H1 (cell line): ENCODE data around the gene ETV1. TPM values are rescaled to one million over a fixed set of nuclear protein-coding genes. Genes with fewer than 3 reads are reported as not detected.

Experiments used
- CTCF ChIA-PET: fragments of 300-600 bp; sonication (Branson Sonifier 250); formaldehyde crosslinking; loops from one replicate; lab custom pipeline; 2021; ENCODE audit not compliant: partially characterized antibody; lab: Charles Lee
- POLR2A ChIA-PET: fragments of 300-600 bp; sonication (Branson Sonifier 250); formaldehyde crosslinking; loops from one replicate; lab custom pipeline; 2021; ENCODE audit warnings: inconsistent platforms; ENCODE audit not compliant: partially characterized antibody; lab: Charles Lee
- DNase-seq, 2 experiments: peaks; one replicate each; pipeline versions ENCODE4 v3.0.0 to v3.0.0-alpha.2; 2010 to 2022; ENCODE audit warnings: low spot score in 2 of 2, low read depth in 1 of 2, mixed read lengths in 1 of 2
- FAIRE-seq: peaks from 2 replicates; lab custom pipeline; 2011; peaks lifted over from hg19 to GRCh38; lab: Jason Lieb, UNC
- H2AFZ ChIP-seq: 2 replicates; pipeline ENCODE4 v1.8.1; 2012; ENCODE audit warnings: low read length, inconsistent platforms
- H2AK5ac ChIP-seq: 2 replicates; pipeline ENCODE4 v1.6.1; 2013; ENCODE audit warnings: low read depth, low read length
- H2BK120ac ChIP-seq: replicated peaks from 2 replicates; pipeline ENCODE3; 2013; ENCODE audit warnings: low read depth, low read length, inconsistent platforms
- H2BK12ac ChIP-seq: 2 replicates; pipeline ENCODE4 v1.6.1; 2013; ENCODE audit warnings: low read depth, low read length
- H2BK15ac ChIP-seq: 2 replicates; pipeline ENCODE4 v1.6.1; 2013; ENCODE audit warnings: low read length
- H2BK20ac ChIP-seq: 2 replicates; pipeline ENCODE4 v1.6.1; 2013; ENCODE audit warnings: low read length
- H2BK5ac ChIP-seq: 2 replicates; pipeline ENCODE4 v1.6.1; 2013; ENCODE audit warnings: low read depth, low read length
- H3K14ac ChIP-seq: 2 replicates; pipeline ENCODE4 v1.6.1; 2013; ENCODE audit warnings: inconsistent platforms; ENCODE audit not compliant: insufficient read length
- H3K18ac ChIP-seq: 2 replicates; pipeline ENCODE4 v1.6.1; 2013; ENCODE audit warnings: low read length; ENCODE audit errors: extremely low read depth
- H3K23ac ChIP-seq: 2 replicates; pipeline ENCODE4 v1.6.1; 2013; ENCODE audit warnings: inconsistent platforms; ENCODE audit not compliant: insufficient read length
- H3K23me2 ChIP-seq: 2 replicates; pipeline ENCODE4 v1.6.1; 2013; ENCODE audit warnings: low read depth, low read length
- H3K27ac ChIP-seq: 2 replicates; pipeline ENCODE4 v1.6.1; 2011; ENCODE audit warnings: low read depth, low read length, inconsistent platforms
- H3K27me3 ChIP-seq, 4 experiments: replicated peaks in 1 of 4; 1 replicate in 1 of 4; 2 replicates in 3 of 4; pipeline versions ENCODE4 v1.6.1 to v1.8.1; 2011 to 2013; ENCODE audit warnings: low read length in 3 of 4, mild to moderate bottlenecking in 3 of 4, inconsistent platforms in 2 of 4, mixed read lengths in 2 of 4, moderate library complexity in 1 of 4; ENCODE audit not compliant: control insufficient read depth in 3 of 4, insufficient read depth in 3 of 4; ENCODE audit errors: extremely low read depth in 1 of 4
- H3K36me3 ChIP-seq, 4 experiments: 2 replicates each; pipeline versions ENCODE4 v1.6.1 to v1.8.1; 2011 to 2013; ENCODE audit warnings: mild to moderate bottlenecking in 4 of 4, low read length in 3 of 4, moderate library complexity in 2 of 4, control low read depth in 1 of 4, inconsistent platforms in 1 of 4; ENCODE audit not compliant: insufficient read depth in 4 of 4, control insufficient read depth in 2 of 4
- H3K4ac ChIP-seq: replicated peaks from 2 replicates; pipeline ENCODE3; 2013; ENCODE audit warnings: low read length, low read depth, mixed read lengths, inconsistent platforms; ENCODE audit not compliant: insufficient read length
- H3K4me1 ChIP-seq, 4 experiments: replicated peaks in 1 of 4; 1 replicate in 1 of 4; 2 replicates in 3 of 4; pipeline versions ENCODE4 v1.6.1 to v1.8.1; 2011 to 2013; ENCODE audit warnings: low read length in 3 of 4, inconsistent platforms in 2 of 4, mixed read lengths in 1 of 4; ENCODE audit not compliant: insufficient read depth in 4 of 4, control insufficient read depth in 3 of 4
- H3K4me2 ChIP-seq, 2 experiments: 2 replicates each; pipeline versions ENCODE4 v1.6.1 to v1.8.1; 2011 to 2013; ENCODE audit warnings: low read depth in 2 of 2, low read length in 2 of 2, control low read depth in 1 of 2, inconsistent platforms in 1 of 2, mild to moderate bottlenecking in 1 of 2; ENCODE audit not compliant: insufficient read depth in 1 of 2
- H3K4me3 ChIP-seq, 4 experiments: fragments of 200-600, 300-600 bp in 1 of 4; sonication (generic), shearing (Covaris generic), sonication (Bioruptor Twin) in 1 of 4; 2 replicates each; pipeline versions ENCODE4 v1.5.1 to v1.8.1; 2011 to 2016; ENCODE audit warnings: low read length in 4 of 4, low read depth in 3 of 4, control low read depth in 2 of 4, inconsistent platforms in 2 of 4, mild to moderate bottlenecking in 2 of 4, mixed read lengths in 1 of 4, moderate library complexity in 1 of 4; ENCODE audit not compliant: insufficient read depth in 2 of 4; ENCODE audit errors: extremely low read depth in 1 of 4
- H3K56ac ChIP-seq: replicated peaks from 2 replicates; pipeline ENCODE3; 2013; ENCODE audit warnings: low read depth, mild to moderate bottlenecking, mixed read lengths, low read length, inconsistent platforms; ENCODE audit not compliant: insufficient read length
- H3K79me1 ChIP-seq: 2 replicates; pipeline ENCODE4 v1.6.1; 2013; ENCODE audit warnings: low read depth, low read length, control low read depth
- H3K79me2 ChIP-seq, 2 experiments: 2 replicates each; pipeline versions ENCODE4 v1.6.1 to v1.8.1; 2012 to 2013; ENCODE audit warnings: low read length in 2 of 2, mild to moderate bottlenecking in 2 of 2, inconsistent platforms in 1 of 2; ENCODE audit not compliant: insufficient read depth in 2 of 2, control insufficient read depth in 1 of 2
- H3K9ac ChIP-seq, 4 experiments: replicated peaks in 1 of 4; 1 replicate in 1 of 4; 2 replicates in 3 of 4; pipeline versions ENCODE4 v1.6.1 to v1.8.1; 2011 to 2013; ENCODE audit warnings: low read depth in 3 of 4, low read length in 3 of 4, control low read depth in 2 of 4, mild to moderate bottlenecking in 2 of 4, moderate library complexity in 2 of 4, inconsistent platforms in 1 of 4; ENCODE audit errors: extremely low read depth in 1 of 4
- H3K9me3 ChIP-seq, 2 experiments: 2 replicates each; pipeline versions ENCODE4 v1.6.1 to v1.8.1; 2012 to 2013; ENCODE audit warnings: mild to moderate bottlenecking in 2 of 2, moderate library complexity in 2 of 2, control low read depth in 1 of 2, inconsistent platforms in 1 of 2, low read depth in 1 of 2, low read length in 1 of 2, mixed read lengths in 1 of 2; ENCODE audit not compliant: insufficient read depth in 2 of 2
- H4K20me1 ChIP-seq, 2 experiments: replicated peaks in 1 of 2; 2 replicates each; pipeline versions ENCODE3 to v1.8.1; 2011 to 2013; ENCODE audit warnings: inconsistent platforms in 2 of 2, low read length in 2 of 2, mild to moderate bottlenecking in 1 of 2; ENCODE audit not compliant: insufficient read depth in 2 of 2, control insufficient read depth in 1 of 2
- H4K5ac ChIP-seq: 2 replicates; pipeline ENCODE4 v1.6.1; 2013; ENCODE audit warnings: low read length, low read depth, mixed read lengths, inconsistent platforms; ENCODE audit not compliant: insufficient read length
- H4K8ac ChIP-seq: 2 replicates; pipeline ENCODE4 v1.8.0; 2013; ENCODE audit warnings: mild to moderate bottlenecking, moderate library complexity, low read length, inconsistent platforms; ENCODE audit not compliant: insufficient read depth; ENCODE audit errors: extremely low read depth
- H4K91ac ChIP-seq: replicated peaks from 2 replicates; pipeline ENCODE3; 2013; ENCODE audit warnings: low read length, mixed read lengths, inconsistent platforms; ENCODE audit not compliant: insufficient read length
- JUN ChIP-seq: IDR thresholded peaks from 2 replicates; pipeline ENCODE4 v1.6.1; 2011; ENCODE audit warnings: low read depth, mild to moderate bottlenecking, improper control_type of control experiment, low read length
- KDM4A ChIP-seq: IDR thresholded peaks from one replicate; pipeline ENCODE4 v1.7.1; 2012; ENCODE audit warnings: low read depth, mild to moderate bottlenecking, moderate library complexity, low read length, inconsistent platforms; ENCODE audit not compliant: severe bottlenecking
- WGBS, 2 experiments: shearing (Covaris generic) in 1 of 2; methylation state at CpG; one replicate each; pipeline versions ENCODE4 v1.1.6 to v1.1.7; 2013 to 2015; ENCODE audit warnings: low lambda C conversion rate in 2 of 2, mixed read lengths in 2 of 2, inconsistent platforms in 1 of 2, low coverage in 1 of 2, missing lambda C conversion rate in 1 of 2; ENCODE audit not compliant: insufficient replicate concordance in 2 of 2, insufficient coverage in 1 of 2, insufficient read length in 1 of 2; ENCODE audit errors: extremely low coverage in 1 of 2, missing lambda C conversion rate in 1 of 2; 5-methylcytosine and 5-hydroxymethylcytosine counted together
- polyA plus RNA-seq, 7 experiments: library from polyadenylated mRNA; depleted of rRNA in 3 of 7; stranded (reverse) in 5 of 7; unstranded in 2 of 7; fragments of >200 nt in 5 of 7; fragments of 200-250 nt in 2 of 7; gene quantifications; 1 replicate in 5 of 7; 2 replicates in 1 of 7; 4 replicates in 1 of 7; pipeline versions ENCODE4 v1.2.1 to v1.2.3, GENCODE V29; 2011 to 2013; ENCODE audit warnings: missing spikeins in 2 of 7, mixed read lengths in 2 of 7
- total RNA-seq: library from RNA; stranded (reverse); fragmentation: NEBNext Ultra II Directional; extraction: Animal tissue kit (Norgen Biotek cat#: 25700); gene quantifications from 2 replicates; pipeline ENCODE4 v1.2.1, GENCODE V29; 2021

Gene ETV1
- total and polyA plus RNA-seq, 2 of the 8 experiments (the other 6 are each of a cell fraction or from before 2014, with no cell fraction given), result 58.3 to 91.2 TPM

DNA sequence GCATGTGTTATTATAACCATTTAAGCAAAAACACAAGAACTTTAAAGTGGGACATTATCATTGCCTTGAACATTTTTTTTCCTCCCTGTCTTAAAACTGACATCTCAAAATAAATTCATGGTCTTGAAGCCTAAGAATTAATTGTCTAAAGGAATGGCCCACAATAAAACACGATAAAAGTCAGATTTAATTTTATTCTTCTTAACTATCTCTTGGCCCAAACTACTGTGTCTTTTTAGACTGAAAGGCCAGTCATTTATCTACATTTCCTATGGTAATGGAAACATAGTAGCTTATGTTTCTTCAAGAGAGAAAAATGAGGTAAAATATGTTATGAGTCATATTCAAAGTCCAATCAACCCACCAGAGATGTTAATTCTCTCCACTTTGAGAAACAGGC lies 24.4 kb upstream of the ETV1 start:
- Histone ChIP-seq H3K23ac (no peak overlapping the region), H2BK5ac (no peak overlapping the region), H4K5ac (no peak overlapping the region), H3K4ac (no peak overlapping the region), H3K4me2 (no peak overlapping the region), H3K18ac (no peak overlapping the region), H3K14ac (no peak overlapping the region), H2BK12ac (no peak overlapping the region), H2BK20ac (no peak overlapping the region), H3K56ac (no peak overlapping the region), H4K91ac (no peak overlapping the region), H3K27me3 (no peaks in the 10 kb centered on the region; a peak in 1 of 7 replicates), H3K79me2 (no peaks in the 10 kb centered on the region), H3K36me3 (no peaks in the 10 kb centered on the region), H3K23me2 (no peaks in the 10 kb centered on the region), H3K9ac (no peak overlapping the region), H4K8ac (no peak overlapping the region), H3K79me1 (no peaks in the 10 kb centered on the region), H3K9me3 (no peaks in the 10 kb centered on the region), H3K4me1 (no peaks in the 10 kb centered on the region; a peak in 1 of 7 replicates), H2BK120ac (no peak overlapping the region), H2AFZ (no peak overlapping the region), H4K20me1 (no peaks in the 10 kb centered on the region), H3K27ac (no peak overlapping the region), H2AK5ac (no peak overlapping the region), H2BK15ac (no peak overlapping the region), H3K4me3 (no peak overlapping the region)
- 79% methylated on average over 1 of the region's 1 CpG; no CpG with 5 or more reads in 1 of the 2 experiments for WGBS, 2 experiments
- ChIA-PET CTCF (no interaction called here), POLR2A (interaction anchor here (2.2 kb wide), 1 partner anchor 23 kb away, joined by 7 read pairs; no protein-coding TSS in a partner anchor)
- DNase-seq (no peak), FAIRE-seq (no peak)
- no peak for TF ChIP-seq JUN
- TF ChIP-seq KDM4A, result no peak
